Body of pancreas (tissue), 4 donors: Measurements from ENCODE around the gene LYPD1.

Experiments used
- POLR2A ChIP-seq, 3 donors: fragments of 450-650 bp; IDR thresholded peaks; one replicate each; pipeline ENCODE4 v1.6.1; 2016; ENCODE audit warnings: antibody characterized with exemption in 3 of 3, mild to moderate bottlenecking in 2 of 3
- TF ChIP-seq, protein P1 (sequence below), 7 experiments: fragments of 450-650 bp in 4 of 7; fragments of 200-600 bp in 3 of 7; sonication (generic) in 3 of 7; IDR thresholded peaks; one replicate each; pipeline ENCODE4 v1.5.1; 2016 to 2019; ENCODE audit warnings: antibody characterized with exemption in 7 of 7

DNA sequence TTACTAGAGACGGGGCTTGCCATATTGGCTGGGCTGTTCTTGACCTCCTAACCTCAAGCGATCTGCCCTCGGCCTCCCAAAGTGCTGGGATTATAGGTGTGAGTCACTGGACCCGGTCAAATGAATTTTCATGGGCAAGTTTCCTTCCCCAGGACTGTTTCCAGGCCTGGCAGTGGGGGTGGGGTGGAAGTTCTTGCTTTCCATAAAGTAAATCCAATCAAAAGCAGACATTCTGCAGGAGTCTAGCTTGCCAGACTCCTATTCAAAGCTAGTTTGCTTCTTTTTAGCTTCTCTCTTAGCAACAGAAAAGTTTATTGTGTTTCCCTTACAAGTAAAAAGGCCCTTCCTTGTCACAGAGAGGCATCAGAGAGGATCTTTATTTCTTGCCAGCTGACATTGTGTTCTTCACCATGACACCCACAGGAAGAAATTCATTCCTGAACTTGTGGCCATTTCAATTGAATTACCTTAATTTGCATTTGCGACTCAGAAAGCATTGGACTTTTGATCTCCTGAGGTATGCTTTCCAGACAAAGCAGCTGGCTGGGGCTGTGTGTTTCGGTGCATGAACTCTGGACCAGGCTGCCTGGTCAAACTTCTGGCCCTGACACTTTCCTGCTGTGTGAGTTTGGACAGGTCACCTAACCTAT, 37.9 kb downstream of the LYPD1 start:
- TF ChIP-seq, protein P1, sequence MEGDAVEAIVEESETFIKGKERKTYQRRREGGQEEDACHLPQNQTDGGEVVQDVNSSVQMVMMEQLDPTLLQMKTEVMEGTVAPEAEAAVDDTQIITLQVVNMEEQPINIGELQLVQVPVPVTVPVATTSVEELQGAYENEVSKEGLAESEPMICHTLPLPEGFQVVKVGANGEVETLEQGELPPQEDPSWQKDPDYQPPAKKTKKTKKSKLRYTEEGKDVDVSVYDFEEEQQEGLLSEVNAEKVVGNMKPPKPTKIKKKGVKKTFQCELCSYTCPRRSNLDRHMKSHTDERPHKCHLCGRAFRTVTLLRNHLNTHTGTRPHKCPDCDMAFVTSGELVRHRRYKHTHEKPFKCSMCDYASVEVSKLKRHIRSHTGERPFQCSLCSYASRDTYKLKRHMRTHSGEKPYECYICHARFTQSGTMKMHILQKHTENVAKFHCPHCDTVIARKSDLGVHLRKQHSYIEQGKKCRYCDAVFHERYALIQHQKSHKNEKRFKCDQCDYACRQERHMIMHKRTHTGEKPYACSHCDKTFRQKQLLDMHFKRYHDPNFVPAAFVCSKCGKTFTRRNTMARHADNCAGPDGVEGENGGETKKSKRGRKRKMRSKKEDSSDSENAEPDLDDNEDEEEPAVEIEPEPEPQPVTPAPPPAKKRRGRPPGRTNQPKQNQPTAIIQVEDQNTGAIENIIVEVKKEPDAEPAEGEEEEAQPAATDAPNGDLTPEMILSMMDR (IDR thresholded peaks at IDR 0.05): no peak
- no peak for TF ChIP-seq POLR2A (IDR thresholded peaks at IDR 0.05)
